Fibroblast of the conjunctiva (primary cell): ENCODE measurements around the gene SLN.
A peak's percentile ranks its signal among the peaks of the same experiment; 100 is the strongest.

ENCODE experiments used
- DNase-seq: peaks from one replicate; pipeline ENCODE4 v3.0.0-alpha.2; 2010; ENCODE audit warnings: low read depth

Gene SLN

GRCh38 chr11:107719557-107720302, 7.9 kb upstream of the SLN start:
- no peak for DNase-seq

DNA sequence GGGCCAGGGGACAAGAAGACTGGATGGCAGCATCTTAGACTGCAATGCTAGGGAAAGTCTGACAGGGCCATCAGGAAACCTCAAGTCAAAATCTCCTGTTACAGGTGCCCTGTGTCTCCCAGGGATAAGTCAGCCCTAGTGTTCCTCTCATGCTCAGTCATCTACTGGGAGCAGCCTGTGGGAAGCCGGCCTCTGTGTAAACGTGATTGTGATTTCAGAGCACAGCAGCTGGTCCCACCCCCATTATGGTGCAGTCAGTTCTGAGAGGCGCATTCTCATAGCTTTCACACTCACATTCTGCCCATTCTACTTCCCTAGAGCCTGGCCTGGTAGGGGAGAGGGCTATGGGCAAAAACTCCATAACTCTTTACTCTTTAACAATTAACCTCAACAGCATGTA, 7.2 kb upstream of the SLN start:
- no peak for DNase-seq

- no peak for DNase-seq
These were observed 5.2 kb upstream of the SLN start for GRCh38 chr11:107716884-107717532.

GRCh38 chr11:107713009-107713408, 1.2 kb upstream of the SLN start:
- DNase-seq, result no peak

GRCh38 chr11:107710301-107710700, 1.6 kb downstream of the SLN start:
- DNase-seq, result no peak

DNA sequence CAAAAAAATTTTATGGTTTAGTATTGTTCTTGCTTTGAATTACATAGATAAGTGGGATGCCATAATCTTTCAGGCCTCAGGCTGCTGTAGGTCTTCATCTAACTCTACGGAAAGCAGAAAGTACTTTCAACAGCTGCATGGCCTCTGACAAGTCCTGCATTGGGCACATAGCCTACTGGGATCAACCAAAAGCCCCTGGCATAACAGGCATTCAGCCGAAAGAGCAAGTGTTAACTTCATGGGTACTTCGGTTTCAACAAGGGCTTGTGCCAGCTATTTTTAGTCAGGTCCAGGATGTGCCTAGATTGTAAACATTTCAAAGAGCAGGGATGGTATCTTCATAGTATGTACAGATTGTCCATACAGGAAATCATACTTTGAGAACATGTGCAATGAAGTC, 3.1 kb downstream of the SLN start:
- no peak for DNase-seq

GRCh38 chr11:107707807-107708206, 4.0 kb downstream of the SLN start:
- DNase-seq, result no peak

DNA sequence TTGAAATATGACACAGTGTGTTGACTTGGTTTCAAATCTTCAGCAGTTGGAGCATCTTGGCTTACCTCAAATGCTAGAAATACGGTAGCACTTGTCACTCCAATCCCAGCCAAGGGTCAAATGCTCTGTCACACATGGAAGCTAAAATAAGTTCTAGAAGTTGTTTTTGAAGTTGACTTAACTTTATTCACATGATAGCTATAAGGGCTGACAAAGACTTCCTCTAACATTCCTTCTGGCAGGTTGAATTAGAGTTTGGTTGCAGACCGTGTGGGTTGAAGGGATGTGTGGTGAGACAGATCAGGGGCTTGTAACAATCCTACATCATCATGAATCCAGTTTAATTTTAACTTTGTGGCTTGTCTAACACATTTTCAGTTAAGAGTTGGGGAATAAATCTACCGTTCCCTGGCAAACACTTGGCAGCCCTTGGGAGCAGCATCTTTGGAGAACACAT, 4.6 kb downstream of the SLN start:
- no peak for DNase-seq

GRCh38 chr11:107706531-107706930, 5.3 kb downstream of the SLN start:
- DNase-seq, result no peak

DNA sequence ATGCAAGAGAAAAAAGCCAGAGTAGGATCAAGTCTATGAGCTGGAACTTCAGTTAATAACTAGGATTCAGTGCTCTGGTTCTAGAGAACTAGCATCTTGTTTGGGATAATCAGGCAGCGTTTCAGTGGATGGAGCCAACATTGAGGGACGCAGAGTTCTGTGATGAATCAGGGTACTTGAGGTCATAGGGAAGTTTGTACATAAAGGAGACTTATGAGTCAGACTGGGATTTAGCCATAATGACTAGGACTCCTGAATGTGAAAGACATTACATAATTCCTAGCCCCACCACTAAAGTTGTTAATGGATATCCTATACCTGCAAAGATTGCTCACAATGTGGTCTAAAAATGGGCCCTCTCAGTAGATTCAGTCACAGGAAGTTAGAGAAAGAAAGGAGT, 6.8 kb downstream of the SLN start:
- DNase-seq, result peak; percentile 33

DNA sequence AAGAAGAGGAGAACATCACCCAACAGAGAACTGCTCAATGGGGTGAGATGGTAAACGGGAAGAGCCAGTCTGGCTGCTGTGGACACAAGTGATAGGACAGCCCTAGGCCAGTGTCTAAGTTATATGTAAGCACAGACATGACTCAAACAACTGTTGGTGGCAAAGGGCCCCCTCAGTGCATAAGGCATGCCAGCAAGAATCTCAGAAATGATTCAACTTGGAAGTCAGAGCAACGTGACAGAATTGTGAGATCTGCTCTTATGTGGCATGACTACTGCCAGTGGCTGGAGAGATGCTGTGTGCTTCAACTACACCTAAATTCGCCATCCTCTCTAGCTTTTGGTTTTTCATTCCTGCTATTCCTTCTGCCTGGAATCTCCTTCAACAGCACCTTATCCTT, 7.4 kb downstream of the SLN start:
- DNase-seq, result no peak

GRCh38 chr11:107702723-107703122, 9.1 kb downstream of the SLN start:
- DNase-seq, result no peak

DNA sequence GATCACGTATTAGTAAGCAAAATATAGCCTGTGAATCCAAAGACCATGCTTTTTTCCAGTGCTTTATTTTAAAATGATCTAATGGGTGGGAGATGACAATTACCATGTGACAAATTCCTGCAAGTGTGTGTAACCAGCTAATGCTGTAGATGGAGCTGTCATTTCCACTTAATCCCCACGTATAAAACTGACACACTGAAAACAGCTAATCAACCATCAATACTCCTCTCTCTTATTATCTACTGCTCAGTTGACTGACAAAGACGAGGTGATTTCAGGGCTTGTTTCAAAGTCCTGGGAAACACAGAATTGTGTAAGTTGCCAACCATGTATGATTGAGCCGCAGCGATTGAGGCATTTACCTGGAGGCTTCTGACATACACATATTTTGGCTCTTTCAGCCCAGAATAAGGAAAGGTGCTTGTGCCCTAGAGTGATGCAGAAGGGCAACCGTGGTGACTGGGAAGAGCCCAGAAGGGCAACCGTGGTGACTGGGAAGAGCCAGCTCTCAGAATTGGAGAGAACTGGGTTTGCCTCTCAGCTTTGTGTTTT, 9.7 kb downstream of the SLN start:
- no peak for DNase-seq

GRCh38 chr11:107699371-107700285, 12.2 kb downstream of the SLN start:
- no peak for DNase-seq

- DNase-seq, result no peak
These were observed 14.6 kb downstream of the SLN start for GRCh38 chr11:107697291-107697690.

- peak; percentile 66 for DNase-seq
These were observed 15.7 kb downstream of the SLN start for GRCh38 chr11:107696140-107696539.

DNA sequence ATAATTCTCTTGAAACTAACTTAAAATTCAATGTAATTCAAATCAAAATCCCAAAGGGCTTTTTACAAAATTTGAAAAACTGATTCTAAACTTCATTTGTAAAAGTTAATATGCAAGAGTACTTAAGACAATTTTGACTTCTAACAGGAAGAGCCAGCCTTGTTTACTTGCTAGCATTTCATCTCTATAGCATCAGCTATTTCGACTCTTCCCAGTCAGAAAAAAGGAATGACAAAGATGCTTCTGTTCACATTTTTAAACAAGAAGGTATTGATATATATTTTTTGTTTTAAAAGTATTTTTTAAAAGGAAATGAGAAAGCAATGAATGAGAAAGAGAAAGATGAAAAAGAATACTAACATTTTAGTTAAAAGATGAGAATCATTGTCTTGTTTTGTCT, 16.4 kb downstream of the SLN start:
- DNase-seq, result no peak

GRCh38 chr11:107691000-107691750, 20.7 kb downstream of the SLN start:
- DNase-seq, result no peak

DNA sequence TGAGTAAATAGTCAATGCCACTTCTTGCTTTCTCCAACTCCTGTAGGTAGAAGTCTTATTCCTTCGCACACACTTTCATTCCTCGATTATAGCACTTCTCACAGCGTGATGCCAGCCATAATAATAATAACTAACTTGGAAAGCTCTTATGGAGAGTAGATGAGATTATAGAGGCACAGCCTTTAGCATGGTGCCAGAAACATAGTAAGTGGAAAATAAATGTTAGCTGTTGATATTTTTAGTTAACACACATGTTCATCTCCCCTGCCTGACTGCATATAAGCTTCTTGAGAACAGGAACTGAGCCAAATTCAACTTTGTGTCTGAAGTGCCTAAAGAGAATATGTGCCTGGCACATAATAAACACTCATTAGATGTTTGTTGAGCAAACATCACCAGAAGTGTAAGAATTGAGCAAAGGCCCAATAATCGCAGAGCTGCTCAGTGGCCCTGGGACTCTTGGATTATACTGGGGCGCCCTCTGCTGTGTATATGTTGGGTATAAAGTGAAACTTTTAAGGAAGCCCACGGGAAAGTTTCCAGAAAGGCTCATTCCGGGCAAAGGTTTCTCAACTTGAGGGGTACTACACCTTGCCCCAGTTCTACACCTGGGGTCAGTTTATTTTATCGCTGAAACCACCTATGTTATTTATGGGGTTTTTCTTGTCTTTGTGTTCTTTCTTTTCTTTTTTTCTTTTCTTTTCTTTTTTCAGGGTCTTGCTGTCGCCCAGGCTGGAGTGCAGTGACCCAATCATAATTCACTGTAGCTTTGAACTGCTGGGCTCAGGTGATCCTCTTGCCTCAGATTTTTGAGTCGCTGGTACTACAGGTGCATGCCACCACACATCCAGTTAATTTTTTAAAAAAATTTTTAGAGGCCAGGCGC, 22.3 kb downstream of the SLN start:
- DNase-seq, result peak; percentile 20

- DNase-seq, result no peak
These were observed 23.4 kb downstream of the SLN start for GRCh38 chr11:107688322-107688918.
